Spleen (tissue), 7 donors: Measurements from ENCODE around the gene SMARCD2.

Experiments
- POLR2A ChIP-seq, 3 donors: fragments of 450-650 bp; IDR thresholded peaks; one replicate each; pipeline ENCODE4 v1.5.1; 2017; ENCODE audit warnings: antibody characterized with exemption in 3 of 3, mild to moderate bottlenecking in 1 of 3
- TF ChIP-seq, protein P1 (sequence below), 11 experiments: fragments of 200-600 bp in 7 of 11; fragments of 450-650 bp in 4 of 11; sonication (generic) in 4 of 11; IDR thresholded peaks in 8 of 11; conservative IDR thresholded peaks in 3 of 11; 1 replicate in 7 of 11; 2 replicates in 4 of 11; pipeline versions ENCODE4 v1.4.0 to v1.8.0; 2016 to 2021; ENCODE audit warnings: antibody characterized with exemption in 11 of 11, inconsistent platforms in 4 of 11, mild to moderate bottlenecking in 1 of 11
- donor health status: DM: no; HTN: no; CAD: no; lungs with moderate emphysema.
- donor health status: DM: no; HTN: no; CAD: no.
- donor health status: DM: no; HTN: no; CAD: no.

DNA sequence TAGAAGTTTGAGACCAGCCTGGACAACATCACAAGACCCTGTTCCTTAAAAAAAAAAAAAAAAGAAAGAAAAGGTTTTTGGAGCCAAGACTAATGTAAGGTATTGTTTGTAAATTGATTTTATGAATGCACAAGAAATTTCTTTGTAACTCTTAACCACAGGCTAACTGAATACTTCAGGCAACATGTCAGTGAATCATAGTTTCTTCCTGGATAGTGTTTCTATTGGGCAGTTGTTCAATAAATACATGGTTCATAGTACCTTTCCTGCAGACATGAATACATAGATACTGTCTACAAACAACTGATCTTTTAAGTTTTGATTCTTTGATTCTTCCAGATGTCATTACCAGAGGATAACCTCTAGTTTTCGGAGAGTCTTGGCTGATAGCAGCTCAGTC lies 56.9 kb downstream of the SMARCD2 start:
- TF ChIP-seq, protein P1, sequence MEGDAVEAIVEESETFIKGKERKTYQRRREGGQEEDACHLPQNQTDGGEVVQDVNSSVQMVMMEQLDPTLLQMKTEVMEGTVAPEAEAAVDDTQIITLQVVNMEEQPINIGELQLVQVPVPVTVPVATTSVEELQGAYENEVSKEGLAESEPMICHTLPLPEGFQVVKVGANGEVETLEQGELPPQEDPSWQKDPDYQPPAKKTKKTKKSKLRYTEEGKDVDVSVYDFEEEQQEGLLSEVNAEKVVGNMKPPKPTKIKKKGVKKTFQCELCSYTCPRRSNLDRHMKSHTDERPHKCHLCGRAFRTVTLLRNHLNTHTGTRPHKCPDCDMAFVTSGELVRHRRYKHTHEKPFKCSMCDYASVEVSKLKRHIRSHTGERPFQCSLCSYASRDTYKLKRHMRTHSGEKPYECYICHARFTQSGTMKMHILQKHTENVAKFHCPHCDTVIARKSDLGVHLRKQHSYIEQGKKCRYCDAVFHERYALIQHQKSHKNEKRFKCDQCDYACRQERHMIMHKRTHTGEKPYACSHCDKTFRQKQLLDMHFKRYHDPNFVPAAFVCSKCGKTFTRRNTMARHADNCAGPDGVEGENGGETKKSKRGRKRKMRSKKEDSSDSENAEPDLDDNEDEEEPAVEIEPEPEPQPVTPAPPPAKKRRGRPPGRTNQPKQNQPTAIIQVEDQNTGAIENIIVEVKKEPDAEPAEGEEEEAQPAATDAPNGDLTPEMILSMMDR (IDR thresholded peaks at IDR 0.05 in 8 of 11, conservative IDR thresholded peaks at IDR 0.05 in 3 of 11), result no peak
- no peak for TF ChIP-seq POLR2A (IDR thresholded peaks at IDR 0.05)
